ENCODE measurements around the gene PLXDC1.
"Not testable (repeated sequence)": the region's sequence is repeated elsewhere in the genome, so short reads cannot be mapped to it uniquely, and the experiment has no call there.

Gene PLXDC1

GRCh38 chr17:39125143-39125875 lies 26.1 kb downstream of the PLXDC1 start:
- DNase-seq (ENCODE audit: low read depth), result no peak

- DNase-seq (ENCODE audit: low read depth), result no peak
These were observed 27.8 kb downstream of the PLXDC1 start for GRCh38 chr17:39123627-39124026.

DNA sequence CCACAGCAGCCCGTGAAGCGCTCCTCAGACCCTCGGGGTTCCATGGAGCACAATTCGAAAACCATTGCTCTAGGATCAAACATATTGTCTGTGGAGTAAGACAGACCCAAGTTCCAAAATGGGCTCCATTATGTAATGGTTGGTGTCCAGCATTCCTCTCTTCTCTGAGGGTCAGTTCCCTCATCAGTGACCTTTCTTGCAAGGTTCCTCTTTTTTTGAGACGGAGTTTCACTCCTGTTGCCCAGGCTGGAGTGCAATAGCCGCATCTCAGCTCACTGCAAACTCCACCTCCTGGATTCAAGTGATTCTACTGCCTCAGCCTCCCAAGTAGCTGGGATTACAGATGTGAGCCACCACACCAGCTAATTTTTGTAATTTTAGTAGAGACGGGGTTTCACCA lies 28.4 kb downstream of the PLXDC1 start:
- no peak for DNase-seq (ENCODE audit: low read depth)

DNA sequence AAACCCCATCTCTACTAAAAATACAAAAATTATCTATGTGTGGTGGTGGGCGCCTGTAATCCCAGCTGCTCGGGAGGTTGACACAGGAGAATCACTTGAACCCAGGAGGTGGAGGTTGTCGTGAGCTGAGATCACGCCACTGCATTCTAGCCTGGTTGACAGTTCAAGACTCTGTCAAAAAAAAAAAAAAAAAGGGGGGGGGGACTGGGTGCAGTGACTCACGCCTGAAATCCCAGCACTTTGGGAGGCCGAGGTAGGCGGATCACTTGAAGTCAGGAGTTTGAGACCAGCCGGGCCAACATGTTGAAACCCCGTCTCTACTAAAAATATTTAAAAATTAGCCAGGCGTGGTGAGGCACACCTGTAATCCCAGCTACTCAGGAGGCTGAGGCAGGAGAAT lies 29.5 kb downstream of the PLXDC1 start:
- DNase-seq (ENCODE audit: low read depth), result not testable (repeated sequence)

DNA sequence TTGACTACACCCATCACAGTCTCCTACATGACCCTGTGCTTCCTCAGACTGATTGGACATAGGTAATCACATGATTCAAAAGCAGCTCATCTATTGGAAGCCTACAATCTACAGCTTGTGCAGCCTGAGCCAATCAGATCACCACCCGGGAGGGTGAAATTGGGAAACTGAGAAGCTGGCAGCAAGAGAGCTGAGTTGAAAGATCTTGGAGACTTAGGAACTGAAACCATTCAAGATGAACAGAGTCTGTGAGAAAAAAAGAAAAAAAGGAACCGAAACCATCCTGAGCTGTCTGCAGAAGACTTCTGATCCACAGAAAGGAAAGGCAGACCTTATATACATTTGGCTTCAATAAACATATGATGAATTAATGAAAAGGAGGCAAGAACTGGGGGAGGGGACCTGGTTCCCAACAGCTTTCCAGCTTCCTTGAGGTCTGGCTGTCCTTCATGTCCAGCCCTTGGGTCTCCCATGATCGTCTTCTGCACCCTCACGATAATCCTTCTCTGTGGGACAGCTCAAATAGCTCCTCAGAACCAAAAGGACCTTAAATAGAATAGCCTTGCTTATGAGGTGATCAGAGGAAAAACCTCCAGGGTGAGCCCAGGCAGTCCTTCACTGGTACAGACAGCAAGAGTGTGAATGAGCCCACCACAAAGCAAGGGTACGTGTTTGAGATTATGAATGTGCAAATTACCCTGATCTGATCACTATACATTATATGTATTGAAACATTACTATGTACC lies 32.6 kb downstream of the PLXDC1 start:
- no peak for DNase-seq (ENCODE audit: low read depth)

DNA sequence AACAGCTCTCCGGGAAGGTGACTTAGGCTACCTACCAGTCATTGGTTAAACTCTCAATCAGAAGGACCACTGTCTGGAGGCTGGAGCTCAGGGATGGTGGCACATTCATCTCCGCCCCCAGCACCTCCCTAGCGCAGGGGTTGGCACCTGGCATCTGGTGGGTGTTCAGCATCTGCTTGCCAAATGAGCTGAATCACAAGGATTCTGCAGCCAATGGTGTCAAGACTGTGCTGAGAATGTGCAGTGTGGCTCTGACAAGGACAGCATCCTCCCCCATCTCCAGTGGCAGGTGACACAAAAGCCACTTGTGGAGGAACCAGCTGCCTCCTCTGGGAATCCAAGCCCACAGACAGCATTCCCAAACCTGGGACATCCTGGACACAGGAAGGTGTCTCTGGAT lies 35.2 kb downstream of the PLXDC1 start:
- no peak for DNase-seq (ENCODE audit: low read depth)

- no peak for DNase-seq (ENCODE audit: low read depth)
These were observed 36.3 kb downstream of the PLXDC1 start for GRCh38 chr17:39115135-39115534.

GRCh38 chr17:39114723-39115122 lies 36.7 kb downstream of the PLXDC1 start:
- no peak for DNase-seq (ENCODE audit: low read depth)

GRCh38 chr17:39113871-39114270 lies 37.6 kb downstream of the PLXDC1 start:
- DNase-seq (ENCODE audit: low read depth), result no peak

- DNase-seq (ENCODE audit: low read depth), result no peak
These were observed 40.9 kb downstream of the PLXDC1 start for GRCh38 chr17:39110435-39111136.

GRCh38 chr17:39108461-39109375 lies 42.7 kb downstream of the PLXDC1 start:
- DNase-seq (ENCODE audit: low read depth), result no peak

- DNase-seq (ENCODE audit: low read depth), result no peak
These were observed 43.5 kb downstream of the PLXDC1 start for GRCh38 chr17:39107973-39108372.

DNA sequence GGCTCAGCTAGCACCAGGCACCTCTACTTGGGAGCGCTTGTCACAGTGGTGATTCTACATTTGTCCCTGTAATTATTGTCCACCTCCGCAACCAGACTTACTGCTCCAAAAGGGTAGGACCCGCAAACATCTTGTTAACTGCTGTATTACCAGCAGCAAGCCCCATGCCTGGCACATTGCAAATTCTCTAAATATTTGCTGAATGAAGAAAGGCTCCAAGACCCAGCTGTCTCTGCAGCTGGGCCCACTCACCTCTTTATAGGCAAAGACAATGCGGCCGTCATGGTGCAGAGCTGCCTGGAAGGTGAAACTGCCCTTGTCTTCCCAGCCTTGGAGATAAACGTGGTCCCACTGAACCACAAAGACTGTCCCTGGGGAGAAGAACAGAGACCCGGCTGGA lies 44.3 kb downstream of the PLXDC1 start:
- DNase-seq (ENCODE audit: low read depth), result no peak

GRCh38 chr17:39105705-39106104 lies 45.7 kb downstream of the PLXDC1 start:
- no peak for DNase-seq (ENCODE audit: low read depth)

GRCh38 chr17:39104657-39105056 lies 46.8 kb downstream of the PLXDC1 start:
- no peak for DNase-seq (ENCODE audit: low read depth)

GRCh38 chr17:39104046-39104445 lies 47.4 kb downstream of the PLXDC1 start:
- no peak for DNase-seq (ENCODE audit: low read depth)

- no peak for DNase-seq (ENCODE audit: low read depth)
These were observed 50.3 kb downstream of the PLXDC1 start for GRCh38 chr17:39101091-39101490.

- no peak for DNase-seq (ENCODE audit: low read depth)
These were observed 50.9 kb downstream of the PLXDC1 start for GRCh38 chr17:39100530-39100929.

DNA sequence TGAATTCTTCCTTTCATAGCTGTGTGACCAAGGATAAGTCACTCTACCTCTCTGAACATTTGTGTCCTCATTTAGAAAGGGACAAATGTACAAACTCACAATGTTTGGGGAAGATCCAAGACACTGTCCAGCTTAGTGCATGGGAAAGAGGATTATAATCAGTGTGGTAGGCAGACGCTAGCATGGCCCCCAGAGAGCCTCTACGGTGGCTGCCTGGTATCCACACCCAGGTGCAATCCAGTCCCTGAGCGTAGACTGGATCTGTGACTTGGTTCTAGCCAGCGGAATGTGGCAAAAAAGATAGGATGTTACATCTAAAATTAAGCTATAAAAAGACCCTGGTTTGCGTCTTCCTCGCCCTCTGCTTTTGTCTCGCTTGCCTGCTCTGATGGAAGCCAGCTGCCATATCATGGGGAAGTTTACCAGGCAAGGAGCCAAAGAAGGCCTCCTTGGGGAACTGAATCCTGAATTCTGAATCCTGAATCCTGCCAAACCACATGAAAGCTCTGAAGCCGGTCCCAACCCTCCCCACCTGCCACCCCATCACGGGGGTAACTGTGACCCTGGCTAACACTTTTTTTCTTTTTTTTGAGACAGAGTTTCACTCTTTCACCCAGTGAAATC lies 51.7 kb downstream of the PLXDC1 start:
- DNase-seq (ENCODE audit: low read depth), result no peak

GRCh38 chr17:39098588-39098987 lies 52.8 kb downstream of the PLXDC1 start:
- DNase-seq (ENCODE audit: low read depth), result no peak

DNA sequence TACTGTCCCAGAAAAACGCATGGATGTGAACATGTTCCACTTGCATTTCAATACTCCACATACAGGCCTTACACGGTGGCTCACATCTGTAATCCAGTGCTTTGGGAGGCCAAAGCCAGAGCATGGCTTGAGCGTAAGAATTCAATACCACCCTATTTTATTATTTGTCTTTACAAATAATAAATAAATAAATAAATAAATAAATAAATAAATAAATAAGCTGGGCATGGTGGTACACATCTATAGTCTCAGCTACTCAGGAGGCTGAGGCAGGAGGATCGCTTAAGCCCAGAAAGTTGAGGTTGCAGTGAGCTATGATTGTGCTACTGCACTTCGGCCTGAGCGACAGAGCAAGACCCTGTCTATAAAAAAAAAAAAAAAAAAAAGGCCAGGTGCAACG lies 53.9 kb downstream of the PLXDC1 start:
- no peak for DNase-seq (ENCODE audit: low read depth)

DNA sequence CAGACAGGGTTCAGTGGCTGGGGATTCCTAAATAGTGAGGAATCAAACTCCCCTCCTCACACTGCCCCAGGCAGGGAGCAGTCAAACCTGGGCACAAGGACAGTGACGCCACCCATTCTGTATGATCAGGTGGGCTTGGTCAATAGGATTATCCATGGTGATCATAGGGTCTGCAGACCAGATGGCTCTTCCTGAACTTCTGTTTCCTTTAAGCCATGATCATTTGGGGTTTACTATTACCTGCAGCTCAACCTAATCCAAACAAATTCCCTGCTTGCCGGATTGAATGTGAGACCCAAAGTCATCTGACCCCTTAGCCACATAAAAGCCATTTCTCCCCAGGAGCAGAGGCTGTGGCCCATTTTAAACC lies 54.3 kb downstream of the PLXDC1 start:
- no peak for DNase-seq (ENCODE audit: low read depth)
